ENCODE measurements around the gene YY1AP1.
"Not testable (repeated sequence)": the region's sequence is repeated elsewhere in the genome, so short reads cannot be mapped to it uniquely, and the experiment has no call there.

- TF ChIP-seq CTCF (IDR thresholded peaks at IDR 0.05; ENCODE audit: poor library complexity); EZH2phosphoT487 (IDR thresholded peaks at IDR 0.05; ENCODE audit: low read depth, severe bottlenecking, unreplicated experiment): not testable (repeated sequence)
These were observed 22.9 kb upstream of the YY1AP1 start for GRCh38 chr1:155711457-155711856.
